ENCODE measurements around the gene RYR2.

GRCh38 chr1:237794071-237794470 lies 752.1 kb downstream of the RYR2 start:
- TF ChIP-seq CTCF (IDR thresholded peaks at IDR 0.05) = no peak
- TF ChIP-seq POLR2A (IDR thresholded peaks at IDR 0.05) = no peak
- no peak for TF ChIP-seq POLR2AphosphoS5 (IDR thresholded peaks at IDR 0.05)
- TF ChIP-seq EP300 (IDR thresholded peaks at IDR 0.05) = no peak

Measured in suprapubic skin (tissue), 4 donors.